Measurements from ENCODE around the gene CCDC171.

GRCh38 chr9:15618540-15619331 lies 65.9 kb downstream of the CCDC171 start:
- TF ChIP-seq CTCF (IDR thresholded peaks at IDR 0.05): no peak
- no peak for TF ChIP-seq POLR2A (IDR thresholded peaks at IDR 0.05)
- no peak for TF ChIP-seq POLR2AphosphoS5 (IDR thresholded peaks at IDR 0.05)

Data from prostate gland (tissue), 2 donors.